Kidney epithelial cell (primary cell): ENCODE measurements around the gene GRB14. TPM values are rescaled to one million over a fixed set of nuclear protein-coding genes. Genes with fewer than 3 reads are reported as not detected.
"Not testable (repeated sequence)": the region's sequence is repeated elsewhere in the genome, so short reads cannot be mapped to it uniquely, and the experiment has no call there.

Experiments
- DNase-seq: peaks from one replicate; pipeline ENCODE4 v3.0.0-alpha.2; 2010; ENCODE audit warnings: low read depth
- H3K27me3 ChIP-seq: 2 replicates; pipeline ENCODE4 v1.6.0; 2011; ENCODE audit warnings: low read length; ENCODE audit not compliant: control insufficient read depth, insufficient read depth
- H3K36me3 ChIP-seq: 2 replicates; pipeline ENCODE4 v1.5.1; 2011; ENCODE audit warnings: low read length; ENCODE audit not compliant: control insufficient read depth, insufficient read depth
- H3K4me3 ChIP-seq: 2 replicates; pipeline ENCODE4 v1.5.1; 2011; ENCODE audit warnings: low read depth, mild to moderate bottlenecking, control low read depth, low read length
- CTCF ChIP-seq: IDR thresholded peaks from 2 replicates; pipeline ENCODE4 v1.5.1; 2011; ENCODE audit warnings: mild to moderate bottlenecking, moderate library complexity, low read length, control low read depth, inconsistent platforms; ENCODE audit not compliant: insufficient read depth, poor library complexity, severe bottlenecking
- total RNA-seq: library from RNA; depleted of rRNA; stranded (reverse); fragments of >200 nt; gene quantifications from 2 replicates; pipeline ENCODE4 v1.2.3, GENCODE V29; 2015

Gene GRB14
- total RNA-seq, 1 donor from 2014 or later, result 9.2 TPM

- H3K27me3 ChIP-seq, result no peaks in the 10 kb centered on the region
- no peak for DNase-seq
- H3K36me3 ChIP-seq, result peaks cover 2% of the 10 kb centered on the region
- no peak for TF ChIP-seq CTCF
- H3K4me3 ChIP-seq, result no peak overlapping the region
These were observed 69.8 kb downstream of the GRB14 start for GRCh38 chr2:164551519-164551918.

- H3K4me3 ChIP-seq, DNase-seq, H3K36me3 ChIP-seq: not testable (repeated sequence)
These were observed 71.6 kb downstream of the GRB14 start for GRCh38 chr2:164549705-164550104.

GRCh38 chr2:164545484-164545883 is 75.8 kb downstream of the GRB14 start:
- Histone ChIP-seq H3K36me3 (peaks cover 2% of the 10 kb centered on the region), H3K27me3 (no peaks in the 10 kb centered on the region), H3K4me3 (no peak overlapping the region)
- no peak for TF ChIP-seq CTCF
- no peak for DNase-seq

More at GRCh38 chr2:164549705-164550104, 71.6 kb downstream of the GRB14 start:
- H3K27me3 ChIP-seq, result not testable (repeated sequence)

GRCh38 chr2:164542581-164543021 is 78.7 kb downstream of the GRB14 start:
- Histone ChIP-seq H3K4me3 (no peak overlapping the region), H3K36me3 (peaks cover 2% of the 10 kb centered on the region), H3K27me3 (no peaks in the 10 kb centered on the region)
- no peak for TF ChIP-seq CTCF
- peak; percentile 52 for DNase-seq

GRCh38 chr2:164538240-164538866 is 82.9 kb downstream of the GRB14 start:
- no peak for DNase-seq
- Histone ChIP-seq H3K4me3 (no peak overlapping the region), H3K36me3 (no peaks in the 10 kb centered on the region), H3K27me3 (no peaks in the 10 kb centered on the region)
- TF ChIP-seq CTCF, result peak; percentile 71

- H3K36me3 ChIP-seq, result no peaks in the 10 kb centered on the region
- no peak overlapping the region for H3K4me3 ChIP-seq
- H3K27me3 ChIP-seq, result no peaks in the 10 kb centered on the region
- DNase-seq, result no peak
- TF ChIP-seq CTCF, result no peak
These were observed 85.8 kb downstream of the GRB14 start for GRCh38 chr2:164535280-164536025.
